Measurements from ENCODE around the gene ACADM.
"Not testable (repeated sequence)": the region's sequence is repeated elsewhere in the genome, so short reads cannot be mapped to it uniquely, and the experiment has no call there.

Gene ACADM

DNA sequence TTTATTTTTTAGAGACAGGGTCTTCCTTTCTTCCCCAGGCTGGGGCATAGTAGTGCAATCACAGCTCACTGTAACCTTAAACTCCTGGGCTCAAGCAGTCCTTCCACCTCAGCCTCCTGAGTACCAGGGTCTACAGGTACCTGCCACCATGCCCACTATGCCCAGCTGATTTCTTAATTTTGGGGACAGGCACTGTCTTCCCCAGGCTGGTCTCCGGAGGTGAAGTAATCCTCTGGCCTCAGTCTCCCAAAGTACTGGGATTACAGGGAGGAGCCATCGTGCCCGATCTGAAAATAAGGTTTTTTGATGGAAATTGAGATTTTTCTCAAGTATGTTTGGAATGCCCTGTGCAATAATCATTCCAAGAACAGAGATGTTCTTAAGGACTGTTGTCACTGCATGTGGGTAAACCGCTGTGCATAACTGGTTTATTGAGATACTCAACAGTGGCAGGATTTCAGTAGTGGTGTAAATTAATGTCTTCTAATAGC is 71.2 kb downstream of the ACADM start:
- no peak for DNase-seq (ENCODE audit: low read depth)

DNA sequence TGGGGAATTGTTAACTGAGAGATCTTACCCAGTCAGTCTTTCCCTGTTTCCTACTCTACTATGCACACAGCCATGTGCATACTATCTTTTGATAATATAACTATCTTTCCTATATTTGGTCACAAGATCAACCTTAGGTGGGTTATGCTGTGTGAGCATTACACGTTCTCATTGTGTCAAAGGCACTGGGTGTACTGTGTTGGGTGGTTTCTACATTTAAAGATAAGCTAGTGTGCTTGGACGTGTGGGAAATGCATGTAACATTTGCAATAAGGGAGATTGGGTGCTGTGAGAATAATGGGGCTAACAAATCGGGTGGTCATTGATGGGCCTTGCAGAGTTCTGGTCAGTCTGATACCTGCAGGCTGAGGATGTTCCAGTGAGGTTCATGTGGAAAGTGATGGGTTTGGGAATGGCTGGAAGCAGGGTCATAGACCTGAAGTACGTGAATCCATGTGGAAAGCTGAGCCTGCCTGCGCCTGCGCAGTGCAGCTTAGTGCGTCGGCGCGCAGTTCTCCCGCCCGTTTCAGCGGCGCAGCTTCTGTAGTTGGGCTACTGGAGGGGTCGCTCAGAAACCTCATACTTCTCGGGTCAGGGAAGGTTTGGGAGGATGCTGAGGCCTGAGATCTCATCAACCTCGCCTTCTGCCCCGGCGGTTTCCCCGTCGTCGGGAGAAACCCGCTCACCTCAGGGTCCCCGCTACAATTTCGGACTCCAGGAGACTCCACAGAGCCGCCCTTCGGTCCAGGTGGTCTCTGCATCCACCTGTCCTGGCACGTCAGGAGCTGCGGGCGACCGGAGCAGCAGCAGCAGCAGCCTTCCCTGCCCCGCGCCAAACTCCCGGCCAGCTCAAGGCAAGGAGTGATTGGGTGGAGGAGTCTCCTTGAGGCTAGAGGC is 72.1 kb downstream of the ACADM start, which contains the start of gene MSH4:
Gene MSH4, plus strand, starts transcription at position 507 of the 897 bp plus-strand sequence. Its CDS starts 104 bp downstream, at position 611.
- no peak for DNase-seq (ENCODE audit: low read depth)

DNA sequence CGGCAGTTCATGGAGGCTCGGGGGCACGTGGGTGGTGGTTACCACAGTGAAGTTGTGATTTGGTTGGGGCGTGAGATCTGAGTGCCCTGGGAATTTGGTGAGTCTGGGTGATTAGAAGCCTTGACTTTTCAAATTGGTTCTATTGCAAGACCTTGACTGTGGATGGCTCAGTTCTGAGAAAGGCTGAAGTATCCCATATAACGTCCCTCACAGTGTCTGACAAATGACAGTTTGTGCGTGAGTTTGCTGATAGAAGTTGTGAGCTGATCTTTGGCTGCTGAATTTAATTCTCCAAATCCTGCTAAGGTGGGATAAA is 72.7 kb downstream of the ACADM start:
- DNase-seq (ENCODE audit: low read depth), result no peak

DNA sequence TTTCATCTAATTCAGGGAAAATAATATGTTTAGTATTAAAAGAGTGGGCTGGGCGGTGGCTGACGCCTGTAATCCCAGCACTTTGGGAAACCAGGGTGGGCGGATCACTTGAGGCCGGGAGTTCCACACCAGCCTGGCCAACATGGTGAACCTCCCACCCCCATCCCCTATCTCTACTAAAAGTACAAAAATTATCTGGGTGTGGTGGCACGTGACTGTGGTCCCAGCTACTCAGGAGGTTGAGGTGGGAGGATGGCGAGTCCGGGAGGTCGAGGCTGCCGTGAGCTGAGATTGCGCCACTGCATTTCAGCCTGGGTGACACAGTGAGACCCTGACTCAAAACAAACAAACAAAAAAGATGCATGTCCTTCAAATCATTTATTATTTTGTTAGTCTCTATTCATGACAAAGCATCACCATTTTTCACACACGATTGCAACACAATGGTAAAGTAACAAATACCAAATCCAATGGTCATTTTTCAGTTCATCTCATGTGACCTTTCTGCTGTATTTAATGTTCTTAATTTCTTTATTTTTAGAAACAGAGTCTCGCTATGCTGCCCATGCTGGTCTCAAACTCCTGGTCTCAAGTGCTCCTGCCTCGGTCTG is 73.2 kb downstream of the ACADM start:
- no peak for DNase-seq (ENCODE audit: low read depth)

DNA sequence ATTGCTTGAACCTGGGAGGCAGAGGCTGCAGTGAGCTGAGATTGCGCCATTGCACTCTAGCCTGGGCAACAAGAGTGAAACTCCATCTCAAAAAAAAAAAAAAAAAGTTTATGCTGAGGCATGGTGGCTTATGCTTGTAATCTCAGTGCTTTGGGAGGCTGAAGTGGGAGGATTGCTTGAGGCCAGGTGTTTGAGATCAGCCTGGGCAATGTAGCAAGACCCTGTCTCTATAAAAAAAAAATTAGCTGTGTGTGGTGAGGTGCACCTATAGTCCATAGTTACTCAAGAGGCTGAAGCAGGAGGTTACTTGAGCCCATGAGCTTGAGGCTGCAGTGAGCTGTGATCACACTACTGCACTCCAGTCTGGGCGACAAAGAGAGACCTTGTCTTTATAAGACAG is 77.0 kb downstream of the ACADM start:
- DNase-seq (ENCODE audit: low read depth), result not testable (repeated sequence)

DNA sequence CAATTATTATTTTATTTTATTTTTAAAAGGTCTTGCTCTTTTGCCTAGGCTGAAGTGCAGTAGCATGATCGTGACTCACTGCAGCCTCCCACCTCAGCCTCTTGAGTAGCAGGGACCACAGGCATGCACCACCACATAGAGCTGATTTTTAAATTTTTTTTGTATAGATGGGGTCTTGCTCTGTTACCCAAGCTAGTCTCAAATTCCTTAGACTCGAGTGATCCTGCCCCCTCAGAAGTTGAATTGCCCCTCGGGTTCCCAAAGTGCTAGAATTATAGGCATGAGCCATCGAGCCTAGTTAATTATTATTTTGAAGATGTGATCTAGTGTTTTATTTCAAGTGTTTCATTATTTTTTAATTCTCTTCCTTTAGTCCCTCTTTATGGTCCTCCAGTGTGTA is 84.4 kb downstream of the ACADM start:
- DNase-seq (ENCODE audit: low read depth), result no peak

DNA sequence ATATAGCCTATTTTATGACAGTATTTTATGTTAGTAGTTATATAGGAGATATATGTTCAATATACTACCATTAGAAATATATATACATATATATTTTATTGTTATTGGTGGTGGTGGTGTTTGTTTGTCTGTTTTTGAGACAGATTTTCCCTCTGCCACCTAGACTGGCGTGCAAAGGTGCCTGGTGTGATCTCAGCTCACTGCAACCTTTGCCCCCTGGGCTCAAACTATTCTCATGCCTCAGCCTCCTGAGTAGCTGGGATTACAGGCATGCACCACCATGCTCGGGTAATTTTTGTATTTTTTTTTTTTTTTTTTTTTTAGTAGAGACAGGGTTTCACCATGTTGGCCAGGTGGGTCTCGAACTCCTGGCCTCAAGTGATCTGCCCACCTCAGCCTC is 85.6 kb downstream of the ACADM start:
- DNase-seq (ENCODE audit: low read depth), result not testable (repeated sequence)

DNA sequence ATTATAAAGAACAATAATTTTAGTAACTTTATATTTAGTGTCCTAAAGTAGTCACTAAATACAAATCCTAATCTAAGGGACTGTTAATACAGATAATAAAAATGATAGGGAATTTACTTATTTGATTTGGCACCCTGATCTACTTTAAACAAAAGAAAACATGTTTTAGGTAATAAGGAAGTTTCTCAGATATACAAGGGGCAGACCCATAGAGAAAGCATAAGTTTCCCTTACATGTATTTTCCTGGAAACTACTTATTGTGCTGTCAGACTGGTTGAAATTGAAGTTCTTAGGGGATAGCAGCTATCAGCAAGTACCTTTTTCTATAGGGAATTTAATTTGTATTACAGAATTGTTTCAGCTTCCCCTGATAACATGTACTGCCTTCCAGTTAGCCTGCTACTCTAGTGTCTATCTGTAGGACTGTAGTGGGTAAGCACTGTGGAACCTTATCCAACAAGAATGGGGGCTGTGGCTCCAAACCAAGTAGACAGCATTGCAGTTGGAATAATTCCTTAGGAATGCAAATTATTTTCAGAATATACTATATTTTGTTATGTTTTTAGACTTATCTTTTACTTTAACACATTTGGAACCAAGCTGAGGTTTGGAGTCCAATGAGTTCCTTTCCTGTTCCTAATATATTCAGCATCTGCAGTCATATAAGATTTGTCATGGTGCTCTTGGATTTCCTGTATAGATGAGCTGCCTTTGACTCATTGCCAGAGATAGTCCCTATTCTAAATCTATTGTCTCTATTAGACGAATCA is 86.9 kb downstream of the ACADM start:
- DNase-seq (ENCODE audit: low read depth), result no peak

DNA sequence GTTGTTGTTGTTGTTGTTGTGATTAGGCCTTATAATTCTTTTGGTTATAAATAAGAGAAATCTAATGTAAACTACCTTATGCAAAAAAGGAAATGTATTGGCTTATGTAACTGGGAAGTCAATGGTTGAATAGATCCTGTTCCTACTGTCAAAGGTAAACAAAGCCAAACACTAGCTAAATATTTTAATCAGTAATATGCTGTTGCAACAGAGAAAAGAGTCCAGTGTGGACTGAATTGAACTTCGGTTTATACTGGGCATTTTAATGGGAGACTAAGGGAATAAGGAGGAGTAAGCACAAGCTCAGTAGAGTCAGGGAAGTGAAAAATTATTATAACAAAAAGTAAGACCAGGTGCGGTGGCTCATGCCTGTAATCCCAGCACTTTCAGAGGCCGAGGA is 87.6 kb downstream of the ACADM start:
- no peak for DNase-seq (ENCODE audit: low read depth)

Data from activated gamma-delta T cell treated with anti-CD3 and anti-CD28 coated beads, Interleukin-2, amount 50 U/mL, for 16 hours (primary cell).